ENCODE measurements around the gene AGFG1.
"Not testable (repeated sequence)": the region's sequence is repeated elsewhere in the genome, so short reads cannot be mapped to it uniquely, and the experiment has no call there.

The AGFG1 gene

GRCh38 chr2:227545990-227546389 lies 74.0 kb downstream of the AGFG1 start:
- no peak for DNase-seq

GRCh38 chr2:227551836-227552235 lies 79.9 kb downstream of the AGFG1 start:
- DNase-seq: no peak

- no peak for DNase-seq
These were observed 90.6 kb downstream of the AGFG1 start for GRCh38 chr2:227562581-227562980.

GRCh38 chr2:227565080-227565479 lies 93.1 kb downstream of the AGFG1 start:
- no peak for DNase-seq

GRCh38 chr2:227566012-227566411 lies 94.1 kb downstream of the AGFG1 start:
- no peak for DNase-seq

- DNase-seq: no peak
These were observed 96.9 kb downstream of the AGFG1 start for GRCh38 chr2:227568852-227569169.

- DNase-seq: no peak
These were observed 98.7 kb downstream of the AGFG1 start for GRCh38 chr2:227570615-227571014.

GRCh38 chr2:227576110-227576509 lies 104.2 kb downstream of the AGFG1 start:
- DNase-seq: no peak

- DNase-seq: no peak
These were observed 104.9 kb downstream of the AGFG1 start for GRCh38 chr2:227576812-227577211.

GRCh38 chr2:227577555-227577954 lies 105.6 kb downstream of the AGFG1 start:
- DNase-seq: no peak

- DNase-seq: no peak
These were observed 106.7 kb downstream of the AGFG1 start for GRCh38 chr2:227578642-227579041.

GRCh38 chr2:227579791-227580190 lies 107.8 kb downstream of the AGFG1 start:
- no peak for DNase-seq

GRCh38 chr2:227582369-227582768 lies 110.4 kb downstream of the AGFG1 start:
- no peak for DNase-seq

GRCh38 chr2:227592694-227593387 lies 120.9 kb downstream of the AGFG1 start:
- DNase-seq: no peak

GRCh38 chr2:227595797-227596196 lies 123.8 kb downstream of the AGFG1 start:
- no peak for DNase-seq

GRCh38 chr2:227597036-227597435 lies 125.1 kb downstream of the AGFG1 start:
- no peak for DNase-seq

GRCh38 chr2:227597998-227598397 lies 126.0 kb downstream of the AGFG1 start:
- no peak for DNase-seq

- not testable (repeated sequence) for DNase-seq
These were observed 127.0 kb downstream of the AGFG1 start, which contains the start of gene SCYGR2 for GRCh38 chr2:227598835-227599503. Gene SCYGR2, plus strand, starts transcription at chr2:227598893. Its CDS starts 0 bp downstream, at chr2:227598893.

GRCh38 chr2:227602358-227602757 lies 130.4 kb downstream of the AGFG1 start:
- no peak for DNase-seq

- DNase-seq: no peak
These were observed 134.5 kb downstream of the AGFG1 start for GRCh38 chr2:227606476-227606875.

GRCh38 chr2:227607941-227608340 lies 136.0 kb downstream of the AGFG1 start:
- DNase-seq: no peak

GRCh38 chr2:227608561-227609338 lies 136.8 kb downstream of the AGFG1 start:
- no peak for DNase-seq

- DNase-seq: no peak
These were observed 138.2 kb downstream of the AGFG1 start for GRCh38 chr2:227610123-227610522.
